Progenitor cell of endocrine pancreas (in vitro differentiated cells): ENCODE measurements around the gene SEMA3B. TPM values are rescaled to one million over a fixed set of nuclear protein-coding genes. Genes with fewer than 3 reads are reported as not detected.
"Not testable (repeated sequence)": the region's sequence is repeated elsewhere in the genome, so short reads cannot be mapped to it uniquely, and the experiment has no call there.

Experiments used
- DNase-seq: peaks from one replicate; pipeline ENCODE4 v3.0.0; 2021; ENCODE audit warnings: low spot score; ENCODE audit not compliant: unreplicated experiment
- H3K27ac Mint-ChIP-seq: 2 replicates; pipeline ENCODE4 v1.8.0; 2021; ENCODE audit warnings: mild to moderate bottlenecking, moderate library complexity, mixed read lengths
- H3K27me3 Mint-ChIP-seq: 2 replicates; pipeline ENCODE4 v1.8.0; 2021; ENCODE audit warnings: mixed read lengths
- H3K36me3 Mint-ChIP-seq: 2 replicates; pipeline ENCODE4 v1.8.0; 2022; ENCODE audit warnings: mixed read lengths; ENCODE audit not compliant: insufficient read depth
- H3K4me1 Mint-ChIP-seq: 2 replicates; pipeline ENCODE4 v1.8.0; 2021; ENCODE audit warnings: low read depth, mixed read lengths
- H3K4me3 Mint-ChIP-seq: 2 replicates; pipeline ENCODE4 v1.8.0; 2021; ENCODE audit warnings: low read depth, mild to moderate bottlenecking, moderate library complexity, mixed read lengths
- H3K9me3 Mint-ChIP-seq: 2 replicates; pipeline ENCODE4 v1.8.0; 2021; ENCODE audit warnings: low read depth, mixed read lengths
- CTCF ChIP-seq: fragments of 200-600 bp; sonication (generic); IDR thresholded peaks from one replicate; pipeline ENCODE4 v1.5.0; 2021; ENCODE audit warnings: antibody characterized with exemption, mild to moderate bottlenecking; ENCODE audit not compliant: unreplicated experiment
- total RNA-seq: library from RNA; stranded (reverse); gene quantifications from 2 replicates; pipeline ENCODE4 v1.2.1, GENCODE V29; 2021

The SEMA3B gene
- total RNA-seq, 1 donor from 2014 or later, result 24.6 TPM

GRCh38 chr3:50242851-50243542, 25.9 kb upstream of the SEMA3B start:
- TF ChIP-seq CTCF, result no peak
- Mint-ChIP-seq H3K9me3 (no peaks in the 10 kb centered on the region), H3K27me3 (no peaks in the 10 kb centered on the region), H3K4me1 (peaks cover 36% of the 10 kb centered on the region), H3K36me3 (peaks cover 2% of the 10 kb centered on the region), H3K4me3 (no peak overlapping the region), H3K27ac (peak overlapping the region; percentile 31)
- no peak for DNase-seq

- Mint-ChIP-seq H3K4me3 (no peak overlapping the region), H3K4me1 (peaks cover 34% of the 10 kb centered on the region)
Observed at GRCh38 chr3:50243543-50243895, 25.4 kb upstream of the SEMA3B start.

GRCh38 chr3:50244813-50245212, 24.1 kb upstream of the SEMA3B start:
- H3K9me3 Mint-ChIP-seq, H3K36me3 Mint-ChIP-seq, H3K4me3 Mint-ChIP-seq, H3K27me3 Mint-ChIP-seq, DNase-seq: not testable (repeated sequence)
- peaks cover 32% of the 10 kb centered on the region for H3K4me1 Mint-ChIP-seq
- H3K27ac Mint-ChIP-seq, result peak overlapping the region; percentile 91

More at GRCh38 chr3:50243543-50243895, 25.4 kb upstream of the SEMA3B start:
- H3K36me3 Mint-ChIP-seq, result peaks cover 2% of the 10 kb centered on the region
- DNase-seq, result no peak
- no peaks in the 10 kb centered on the region for H3K27me3 Mint-ChIP-seq
- H3K9me3 Mint-ChIP-seq, result no peaks in the 10 kb centered on the region
- H3K27ac Mint-ChIP-seq, result no peak overlapping the region
- no peak for TF ChIP-seq CTCF

- H3K27ac Mint-ChIP-seq, result peak overlapping the region; percentile 91
- H3K27me3 Mint-ChIP-seq, result no peaks in the 10 kb centered on the region
- peaks cover 32% of the 10 kb centered on the region for H3K4me1 Mint-ChIP-seq
- H3K4me3 Mint-ChIP-seq, result no peak overlapping the region
- no peak for TF ChIP-seq CTCF
- H3K9me3 Mint-ChIP-seq, result no peaks in the 10 kb centered on the region
- DNase-seq, result no peak
- peaks cover 2% of the 10 kb centered on the region for H3K36me3 Mint-ChIP-seq
Observed at GRCh38 chr3:50245251-50245745, 23.6 kb upstream of the SEMA3B start.

GRCh38 chr3:50245831-50246516, 23.0 kb upstream of the SEMA3B start:
- no peaks in the 10 kb centered on the region for H3K27me3 Mint-ChIP-seq
- peak overlapping the region; percentile 37 for H3K4me3 Mint-ChIP-seq
- H3K9me3 Mint-ChIP-seq, result no peaks in the 10 kb centered on the region
- DNase-seq, result peak; percentile 97
- TF ChIP-seq CTCF, result peak; percentile 99
- H3K36me3 Mint-ChIP-seq, result peaks cover 2% of the 10 kb centered on the region
- peak overlapping the region; percentile 91 for H3K27ac Mint-ChIP-seq
- peaks cover 30% of the 10 kb centered on the region for H3K4me1 Mint-ChIP-seq
